Endothelial cell of umbilical vein (primary cell): ENCODE measurements around the gene HDAC1. TPM values are rescaled to one million over a fixed set of nuclear protein-coding genes. Genes with fewer than 3 reads are reported as not detected.

Experiments used
- BruUV-seq: library from RNA; stranded (reverse); fragments of 400-500 nt; replicated peaks from 2 replicates; lab custom pipeline; 2021; lab: Mats Ljungman, UMichigan
- CTCF ChIA-PET: fragments of 300-600, 350-600 bp; sonication (Branson Sonifier 250); formaldehyde crosslinking; loops from one replicate; lab custom pipeline; 2021; ENCODE audit warnings: antibody characterized with exemption, inconsistent platforms; lab: Charles Lee
- POLR2A ChIA-PET: fragments of 300-600, 350-600 bp; sonication (Branson Sonifier 250); formaldehyde crosslinking; loops from one replicate; lab custom pipeline; 2021; ENCODE audit warnings: antibody characterized with exemption, inconsistent platforms; lab: Charles Lee
- DNase-seq: peaks from one replicate; pipeline ENCODE4 v3.0.0-alpha.2; 2011; ENCODE audit warnings: low read depth, low spot score
- FAIRE-seq: peaks from 2 replicates; lab custom pipeline; 2011; peaks lifted over from hg19 to GRCh38; lab: Jason Lieb, UNC
- H2AFZ ChIP-seq: 2 replicates; pipeline ENCODE4 v1.6.0; 2012; ENCODE audit warnings: low read depth, low read length, control low read depth, inconsistent platforms
- H3K27ac ChIP-seq: 2 replicates; pipeline ENCODE4 v1.5.1; 2011; ENCODE audit warnings: low read depth, mild to moderate bottlenecking, control low read depth, low read length, moderate library complexity; ENCODE audit not compliant: insufficient read depth
- H3K27me3 ChIP-seq, 2 experiments: 2 replicates each; pipeline versions ENCODE4 v1.6.0 to v1.6.1; 2011; ENCODE audit warnings: low read length in 2 of 2, mixed read lengths in 1 of 2; ENCODE audit not compliant: control insufficient read depth in 2 of 2, insufficient read depth in 2 of 2
- H3K36me3 ChIP-seq, 2 experiments: 2 replicates in 1 of 2; 3 replicates in 1 of 2; pipeline ENCODE4 v1.5.1; 2011; ENCODE audit warnings: low read length in 2 of 2, mild to moderate bottlenecking in 1 of 2, moderate library complexity in 1 of 2; ENCODE audit not compliant: control insufficient read depth in 2 of 2, insufficient read depth in 2 of 2; ENCODE audit errors: extremely low read depth in 1 of 2
- H3K4me1 ChIP-seq: 3 replicates; pipeline ENCODE4 v1.5.1; 2011; ENCODE audit warnings: mild to moderate bottlenecking, low read length; ENCODE audit not compliant: control insufficient read depth, insufficient read depth; ENCODE audit errors: extremely low read depth
- H3K4me2 ChIP-seq: 2 replicates; pipeline ENCODE4 v1.6.1; 2011; ENCODE audit warnings: low read length, control low read depth, mixed read lengths; ENCODE audit not compliant: insufficient read depth
- H3K4me3 ChIP-seq, 3 experiments: fragments of 200-600 bp in 1 of 3; sonication (generic), shearing (Covaris generic) in 1 of 3; replicated peaks in 1 of 3; 2 replicates each; pipeline ENCODE4 v1.5.1; 2011 to 2016; ENCODE audit warnings: control low read depth in 3 of 3, low read length in 3 of 3, mild to moderate bottlenecking in 2 of 3, inconsistent platforms in 1 of 3, low read depth in 1 of 3, moderate library complexity in 1 of 3; ENCODE audit not compliant: insufficient read depth in 1 of 3
- H3K79me2 ChIP-seq: 2 replicates; pipeline ENCODE4 v1.6.0; 2012; ENCODE audit warnings: low read length, inconsistent platforms; ENCODE audit not compliant: control insufficient read depth, insufficient read depth
- H3K9ac ChIP-seq: replicated peaks from 2 replicates; pipeline ENCODE3; 2011; ENCODE audit warnings: low read length, control low read depth; ENCODE audit not compliant: insufficient read depth; ENCODE audit errors: extremely low read depth
- H3K9me1 ChIP-seq: replicated peaks from 3 replicates; pipeline ENCODE4 v1.6.0; 2011; ENCODE audit warnings: mild to moderate bottlenecking, low read length; ENCODE audit not compliant: control insufficient read depth, insufficient read depth; ENCODE audit errors: extremely low read depth
- H3K9me3 ChIP-seq: replicated peaks from 2 replicates; pipeline ENCODE4 v1.5.1; 2012; ENCODE audit warnings: low read length, inconsistent platforms; ENCODE audit not compliant: control insufficient read depth, insufficient read depth
- H4K20me1 ChIP-seq: replicated peaks from 2 replicates; pipeline ENCODE3; 2011; ENCODE audit warnings: mild to moderate bottlenecking, low read length; ENCODE audit not compliant: control insufficient read depth, insufficient read depth; ENCODE audit errors: extremely low read depth
- CTCF ChIP-seq, 2 donors: IDR thresholded peaks; 1 replicate in 1 of 2; 2 replicates in 1 of 2; pipeline ENCODE4 v1.5.1; 2011; ENCODE audit warnings: low read length in 2 of 2, mild to moderate bottlenecking in 2 of 2, moderate library complexity in 2 of 2, control low read depth in 1 of 2, inconsistent platforms in 1 of 2, low read depth in 1 of 2; ENCODE audit not compliant: insufficient read depth in 1 of 2; ENCODE audit errors: extremely low read depth in 1 of 2
- EZH2 ChIP-seq: IDR thresholded peaks from 2 replicates; pipeline ENCODE4 v1.6.1; 2012; ENCODE audit warnings: borderline replicate concordance, low read depth, mild to moderate bottlenecking, moderate library complexity, low read length, inconsistent platforms; ENCODE audit not compliant: severe bottlenecking
- FOS ChIP-seq: IDR thresholded peaks from 2 replicates; pipeline ENCODE4 v1.6.1; 2011; ENCODE audit warnings: mild to moderate bottlenecking, low read length, moderate library complexity, borderline replicate concordance; ENCODE audit not compliant: insufficient read depth
- GATA2 ChIP-seq: IDR thresholded peaks from 2 replicates; pipeline ENCODE4 v1.7.0; 2011; ENCODE audit warnings: low read depth, mild to moderate bottlenecking, moderate library complexity, mixed read lengths, low read length; ENCODE audit not compliant: insufficient read length, insufficient read depth
- JUN ChIP-seq: IDR thresholded peaks from 2 replicates; pipeline ENCODE4 v1.6.1; 2011; ENCODE audit warnings: borderline replicate concordance, low read depth; ENCODE audit not compliant: insufficient read length, insufficient read depth
- MYC ChIP-seq: IDR thresholded peaks from one replicate; pipeline ENCODE4 v1.6.1; 2011; ENCODE audit warnings: mild to moderate bottlenecking, low read depth, low read length
- POLR2A ChIP-seq: IDR thresholded peaks from 2 replicates; pipeline ENCODE4 v1.6.1; 2012; ENCODE audit warnings: low read depth, mild to moderate bottlenecking, control low read depth, low read length
- POLR2AphosphoS5 ChIP-seq: IDR thresholded peaks from 2 replicates; pipeline ENCODE4 v1.6.1; 2012; ENCODE audit warnings: low read depth, mild to moderate bottlenecking, control low read depth, low read length, moderate library complexity; ENCODE audit not compliant: insufficient read depth
- dilution Hi-C: fragments of 300-500 bp; cut with MboI; formaldehyde crosslinking; loops from one replicate; pipeline ENCODE4 v1.15.0; 2019; ENCODE audit warnings: low sequenced_read_pairs; ENCODE audit not compliant: extremely low pct_ligation_motif_present
- intact Hi-C: fragments of 100-400 bp; cut with micrococcal nuclease; formaldehyde crosslinking; loops from one replicate; pipeline ENCODE4 v1.10.0; 2022
- polyA plus RNA-seq, 4 experiments: library from polyadenylated mRNA; depleted of rRNA in 3 of 4; stranded (reverse) in 3 of 4; unstranded in 1 of 4; fragments of >200 nt; gene quantifications; 2 replicates each; pipeline versions ENCODE4 v1.2.1 to v1.2.3, GENCODE V29; 2011 to 2012; ENCODE audit warnings: missing spikeins in 1 of 4
- total RNA-seq: library from RNA; stranded (reverse); gene quantifications from 2 replicates; pipeline ENCODE4 v1.2.3, GENCODE V29; 2021
- TF ChIP-seq, protein P1 (sequence below): IDR thresholded peaks from 2 replicates; pipeline ENCODE4 v1.6.1; 2011; ENCODE audit not compliant: insufficient read depth, insufficient read length

The HDAC1 gene
- total and polyA plus RNA-seq, 2 donors (not counting 3 experiments of a cell fraction or from before 2014, with no cell fraction given) = 138 to 141 TPM

- Histone ChIP-seq H3K27ac (no peak overlapping the region), H2AFZ (no peak overlapping the region), H3K79me2 (no peaks in the 10 kb centered on the region), H3K9ac (no peak overlapping the region), H3K4me2 (no peak overlapping the region), H4K20me1 (no peaks in the 10 kb centered on the region), H3K9me1 (no peaks in the 10 kb centered on the region), H3K27me3 (no peaks in the 10 kb centered on the region), H3K4me3 (no peak overlapping the region), H3K4me1 (peaks cover 7% of the 10 kb centered on the region), H3K36me3 (peaks cover 5 to 35% of the 10 kb centered on the region in 2 experiments), H3K9me3 (no peaks in the 10 kb centered on the region)
- no peak for TF ChIP-seq JUN
- peak; percentile 9 for TF ChIP-seq POLR2A
- no peak for TF ChIP-seq MYC
- BruUV-seq = no TSS peak
- DNase-seq (no peak), FAIRE-seq (no peak)
- intact Hi-C loops = loop anchor here (5.0 kb wide), 1 partner anchor 146 kb away; no protein-coding TSS in a partner anchor
- ChIA-PET POLR2A (interaction anchor here (1.7 kb wide), 1 partner anchor 28 kb away, joined by 8 read pairs; the partner anchor contains the start of gene MARCKSL1), CTCF (interaction anchor here (1.7 to 2.0 kb wide), 2 partner anchors 10 to 147 kb away, joined by 5 to 16 read pairs; no protein-coding TSS in a partner anchor)
- dilution Hi-C loops = no loop called here
These were observed 71.8 kb downstream of the HDAC1 start for GRCh38 chr1:32363713-32364112.

GRCh38 chr1:32364836-32365235 lies 73.0 kb downstream of the HDAC1 start:
- Histone ChIP-seq H3K9me1 (no peaks in the 10 kb centered on the region), H3K9me3 (no peaks in the 10 kb centered on the region), H3K9ac (no peak overlapping the region), H3K27me3 (no peaks in the 10 kb centered on the region), H4K20me1 (no peaks in the 10 kb centered on the region), H3K4me3 (no peak overlapping the region), H2AFZ (no peak overlapping the region), H3K27ac (no peak overlapping the region), H3K4me1 (peaks cover 7% of the 10 kb centered on the region), H3K79me2 (no peaks in the 10 kb centered on the region), H3K36me3 (peaks cover 5 to 38% of the 10 kb centered on the region in 2 experiments), H3K4me2 (no peak overlapping the region)
- DNase-seq = no peak
- intact Hi-C loops (loop anchor here (5.0 kb wide), 1 partner anchor 148 kb away; no protein-coding TSS in a partner anchor), dilution Hi-C loops (no loop called here)
- ChIA-PET POLR2A (interaction anchor here (1.1 kb wide), 1 partner anchor 29 kb away, joined by 3 read pairs; the partner anchor contains the start of gene MARCKSL1), CTCF (interaction anchor here (1.3 to 1.6 kb wide), 3 partner anchors 10 to 117 kb away, joined by 4 read pairs; no protein-coding TSS in a partner anchor)
- FAIRE-seq = no peak
- TF ChIP-seq FOS (no peak), POLR2AphosphoS5 (no peak), JUN (no peak), POLR2A (no peak), CTCF (IDR thresholded peaks at IDR 0.05; ENCODE audit: extremely low read depth in 1 of 2, insufficient read depth in 1 of 2, low read depth in 1 of 2, low read length in 2 of 2) (no peak), GATA2 (no peak), EZH2 (no peak), MYC (no peak)
- TF ChIP-seq, protein P1, sequence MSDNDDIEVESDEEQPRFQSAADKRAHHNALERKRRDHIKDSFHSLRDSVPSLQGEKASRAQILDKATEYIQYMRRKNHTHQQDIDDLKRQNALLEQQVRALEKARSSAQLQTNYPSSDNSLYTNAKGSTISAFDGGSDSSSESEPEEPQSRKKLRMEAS = no peak
- BruUV-seq = no TSS peak
